ENCODE results near the gene ANXA9.

DNA sequence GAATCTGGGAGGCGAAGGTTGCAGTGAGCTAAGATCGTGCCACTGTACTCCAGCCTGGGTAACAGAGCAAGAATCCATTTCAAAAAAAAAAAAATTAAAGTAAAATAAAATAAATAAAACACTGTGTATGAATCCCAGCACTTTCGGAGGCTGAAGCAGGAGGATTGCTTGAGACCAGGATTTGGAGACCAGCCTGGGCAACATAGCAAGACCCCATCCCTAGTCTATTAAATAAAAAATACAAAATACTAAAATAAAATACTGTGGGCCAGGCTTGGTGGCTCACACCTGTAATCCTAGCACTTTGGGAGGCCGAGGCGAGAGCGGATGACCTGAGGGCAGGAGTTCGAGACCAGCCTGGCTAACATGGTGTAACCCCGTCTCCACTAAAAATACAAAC, 50.1 kb downstream of the ANXA9 start:
- TF ChIP-seq POLR2AphosphoS5 (IDR thresholded peaks at IDR 0.05; ENCODE audit: low read depth, low read length): no peak
- TF ChIP-seq, protein P1, sequence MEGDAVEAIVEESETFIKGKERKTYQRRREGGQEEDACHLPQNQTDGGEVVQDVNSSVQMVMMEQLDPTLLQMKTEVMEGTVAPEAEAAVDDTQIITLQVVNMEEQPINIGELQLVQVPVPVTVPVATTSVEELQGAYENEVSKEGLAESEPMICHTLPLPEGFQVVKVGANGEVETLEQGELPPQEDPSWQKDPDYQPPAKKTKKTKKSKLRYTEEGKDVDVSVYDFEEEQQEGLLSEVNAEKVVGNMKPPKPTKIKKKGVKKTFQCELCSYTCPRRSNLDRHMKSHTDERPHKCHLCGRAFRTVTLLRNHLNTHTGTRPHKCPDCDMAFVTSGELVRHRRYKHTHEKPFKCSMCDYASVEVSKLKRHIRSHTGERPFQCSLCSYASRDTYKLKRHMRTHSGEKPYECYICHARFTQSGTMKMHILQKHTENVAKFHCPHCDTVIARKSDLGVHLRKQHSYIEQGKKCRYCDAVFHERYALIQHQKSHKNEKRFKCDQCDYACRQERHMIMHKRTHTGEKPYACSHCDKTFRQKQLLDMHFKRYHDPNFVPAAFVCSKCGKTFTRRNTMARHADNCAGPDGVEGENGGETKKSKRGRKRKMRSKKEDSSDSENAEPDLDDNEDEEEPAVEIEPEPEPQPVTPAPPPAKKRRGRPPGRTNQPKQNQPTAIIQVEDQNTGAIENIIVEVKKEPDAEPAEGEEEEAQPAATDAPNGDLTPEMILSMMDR (IDR thresholded peaks at IDR 0.05 in 2 of 3, conservative IDR thresholded peaks at IDR 0.05 in 1 of 3; ENCODE audit: borderline replicate concordance in 1 of 3, insufficient read depth in 1 of 3, low read depth in 2 of 3, low read length in 2 of 3): no peak
- TF ChIP-seq POLR2A (IDR thresholded peaks at IDR 0.05; ENCODE audit: borderline replicate concordance, extremely low read depth, insufficient read depth, insufficient read length): no peak
- no peak for TF ChIP-seq EZH2 (IDR thresholded peaks at IDR 0.05)
- TF ChIP-seq RAD21 (IDR thresholded peaks at IDR 0.05; ENCODE audit: low read depth): no peak
- no peak for TF ChIP-seq REST (IDR thresholded peaks at IDR 0.05; ENCODE audit: low read depth)
- TF ChIP-seq, protein P2, sequence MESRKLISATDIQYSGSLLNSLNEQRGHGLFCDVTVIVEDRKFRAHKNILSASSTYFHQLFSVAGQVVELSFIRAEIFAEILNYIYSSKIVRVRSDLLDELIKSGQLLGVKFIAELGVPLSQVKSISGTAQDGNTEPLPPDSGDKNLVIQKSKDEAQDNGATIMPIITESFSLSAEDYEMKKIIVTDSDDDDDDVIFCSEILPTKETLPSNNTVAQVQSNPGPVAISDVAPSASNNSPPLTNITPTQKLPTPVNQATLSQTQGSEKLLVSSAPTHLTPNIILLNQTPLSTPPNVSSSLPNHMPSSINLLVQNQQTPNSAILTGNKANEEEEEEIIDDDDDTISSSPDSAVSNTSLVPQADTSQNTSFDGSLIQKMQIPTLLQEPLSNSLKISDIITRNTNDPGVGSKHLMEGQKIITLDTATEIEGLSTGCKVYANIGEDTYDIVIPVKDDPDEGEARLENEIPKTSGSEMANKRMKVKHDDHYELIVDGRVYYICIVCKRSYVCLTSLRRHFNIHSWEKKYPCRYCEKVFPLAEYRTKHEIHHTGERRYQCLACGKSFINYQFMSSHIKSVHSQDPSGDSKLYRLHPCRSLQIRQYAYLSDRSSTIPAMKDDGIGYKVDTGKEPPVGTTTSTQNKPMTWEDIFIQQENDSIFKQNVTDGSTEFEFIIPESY (IDR thresholded peaks at IDR 0.05; ENCODE audit: extremely low read depth, insufficient replicate concordance, low read length): no peak
- TF ChIP-seq EGR1 (IDR thresholded peaks at IDR 0.05; ENCODE audit: low read depth): no peak
- TF ChIP-seq SP1 (IDR thresholded peaks at IDR 0.05; ENCODE audit: low read depth): no peak
- TF ChIP-seq YY1 (IDR thresholded peaks at IDR 0.05; ENCODE audit: extremely low read depth, insufficient replicate concordance, low read depth, low read length): no peak
- TF ChIP-seq, protein P3, sequence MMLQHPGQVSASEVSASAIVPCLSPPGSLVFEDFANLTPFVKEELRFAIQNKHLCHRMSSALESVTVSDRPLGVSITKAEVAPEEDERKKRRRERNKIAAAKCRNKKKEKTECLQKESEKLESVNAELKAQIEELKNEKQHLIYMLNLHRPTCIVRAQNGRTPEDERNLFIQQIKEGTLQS (IDR thresholded peaks at IDR 0.05): no peak
- no peak for TF ChIP-seq CEBPB (IDR thresholded peaks at IDR 0.05; ENCODE audit: low read depth)
- no peak for TF ChIP-seq SIN3A (IDR thresholded peaks at IDR 0.05; ENCODE audit: low read depth)
